Body of pancreas (tissue), 4 donors: ENCODE data around the gene DGKG.

Experiments used
- POLR2A ChIP-seq, 3 donors: fragments of 450-650 bp; IDR thresholded peaks; one replicate each; pipeline ENCODE4 v1.6.1; 2016; ENCODE audit warnings: antibody characterized with exemption in 3 of 3, mild to moderate bottlenecking in 2 of 3
- TF ChIP-seq, protein P1 (sequence below), 7 experiments: fragments of 450-650 bp in 4 of 7; fragments of 200-600 bp in 3 of 7; sonication (generic) in 3 of 7; IDR thresholded peaks; one replicate each; pipeline ENCODE4 v1.5.1; 2016 to 2019; ENCODE audit warnings: antibody characterized with exemption in 7 of 7

DNA sequence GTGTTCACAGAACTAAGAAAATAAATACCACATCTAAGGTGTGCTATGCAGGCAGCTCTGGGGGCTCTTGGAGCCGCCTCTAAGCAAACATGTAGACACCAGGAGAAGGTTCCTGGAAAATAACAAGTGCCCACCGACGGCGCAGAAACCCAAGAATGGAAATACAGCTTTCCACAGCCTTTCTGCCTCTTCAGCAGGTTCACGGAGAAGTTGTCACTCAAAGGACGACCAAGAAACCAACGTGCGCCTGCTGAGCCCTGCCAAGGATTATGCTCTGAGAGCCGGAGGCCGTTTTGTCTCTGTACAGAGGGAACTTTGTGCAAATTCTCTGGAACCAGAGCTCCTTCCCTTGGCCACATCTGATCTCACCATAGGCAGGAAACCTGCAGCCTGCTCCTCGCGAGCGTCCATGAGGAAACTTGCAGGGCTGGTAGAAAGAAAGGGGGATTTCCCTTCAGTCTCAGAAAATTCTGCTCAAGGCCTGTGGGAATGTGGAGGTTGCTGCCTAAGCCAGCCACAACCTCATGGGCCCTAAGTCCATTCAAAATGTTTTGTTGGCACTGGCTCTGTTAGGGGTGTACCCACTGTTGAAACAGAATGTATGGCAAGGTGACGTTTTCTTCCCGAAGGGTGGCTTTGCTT, 212.6 kb downstream of the DGKG start:
- TF ChIP-seq, protein P1, sequence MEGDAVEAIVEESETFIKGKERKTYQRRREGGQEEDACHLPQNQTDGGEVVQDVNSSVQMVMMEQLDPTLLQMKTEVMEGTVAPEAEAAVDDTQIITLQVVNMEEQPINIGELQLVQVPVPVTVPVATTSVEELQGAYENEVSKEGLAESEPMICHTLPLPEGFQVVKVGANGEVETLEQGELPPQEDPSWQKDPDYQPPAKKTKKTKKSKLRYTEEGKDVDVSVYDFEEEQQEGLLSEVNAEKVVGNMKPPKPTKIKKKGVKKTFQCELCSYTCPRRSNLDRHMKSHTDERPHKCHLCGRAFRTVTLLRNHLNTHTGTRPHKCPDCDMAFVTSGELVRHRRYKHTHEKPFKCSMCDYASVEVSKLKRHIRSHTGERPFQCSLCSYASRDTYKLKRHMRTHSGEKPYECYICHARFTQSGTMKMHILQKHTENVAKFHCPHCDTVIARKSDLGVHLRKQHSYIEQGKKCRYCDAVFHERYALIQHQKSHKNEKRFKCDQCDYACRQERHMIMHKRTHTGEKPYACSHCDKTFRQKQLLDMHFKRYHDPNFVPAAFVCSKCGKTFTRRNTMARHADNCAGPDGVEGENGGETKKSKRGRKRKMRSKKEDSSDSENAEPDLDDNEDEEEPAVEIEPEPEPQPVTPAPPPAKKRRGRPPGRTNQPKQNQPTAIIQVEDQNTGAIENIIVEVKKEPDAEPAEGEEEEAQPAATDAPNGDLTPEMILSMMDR (IDR thresholded peaks at IDR 0.05): no peak
- TF ChIP-seq POLR2A (IDR thresholded peaks at IDR 0.05): no peak
